HCT116 (cell line): ENCODE data around the gene MAP3K7CL. TPM values are rescaled to one million over a fixed set of nuclear protein-coding genes. Genes with fewer than 3 reads are reported as not detected.

Experiments
- ATAC-seq: fragments of 200-7000 bp; cut with Tn5 transposase; 2 replicates; pipeline ENCODE4 v1.9.1; 2020; ENCODE audit warnings: mild to moderate bottlenecking, moderate library complexity
- BruUV-seq: library from RNA; stranded (reverse); fragments of 400-500 nt; replicated peaks from 2 replicates; lab custom pipeline; 2021; lab: Mats Ljungman, UMichigan
- CTCF ChIA-PET: fragments of 300-600 bp; sonication (Branson Sonifier 250); formaldehyde crosslinking; loops from one replicate; lab custom pipeline; 2021; ENCODE audit warnings: antibody characterized with exemption; lab: Charles Lee
- POLR2A ChIA-PET: fragments of 300-600, 350-600 bp; sonication (Branson Sonifier 250); formaldehyde crosslinking; loops from one replicate; lab custom pipeline; 2021; ENCODE audit warnings: antibody characterized with exemption; lab: Charles Lee
- RAD21 ChIA-PET, 2 experiments: fragments of 300-600 bp; sonication (Branson Sonifier 250); formaldehyde crosslinking; loops; one replicate each; lab custom pipeline; 2023; ENCODE audit warnings: low total read pairs in 2 of 2; ENCODE audit not compliant: uncharacterized antibody in 2 of 2, unreplicated experiment in 2 of 2, low non-redundant PET in 1 of 2; lab: Charles Lee
- DNase-seq: peaks from one replicate; pipeline ENCODE4 v3.0.0-alpha.2; 2010; ENCODE audit warnings: low read depth, low spot score
- H2AFZ ChIP-seq: fragments of 200-600 bp; shearing (Covaris generic), sonication (generic); 2 replicates; pipeline ENCODE4 v1.6.1; 2017; ENCODE audit warnings: low read depth, mixed run types, mixed read lengths, antibody characterized with exemption, low read length; ENCODE audit not compliant: poor library complexity, severe bottlenecking
- H3K27ac ChIP-seq: 2 replicates; pipeline ENCODE4 v1.5.1; 2012; ENCODE audit warnings: low read depth, low read length
- H3K27me3 ChIP-seq: fragments of 200-600 bp; sonication (generic); 2 replicates; pipeline ENCODE4 v1.6.1; 2016; ENCODE audit warnings: mixed run types, low read length, mixed read lengths; ENCODE audit not compliant: insufficient read depth
- H3K36me3 ChIP-seq, 2 experiments: fragments of 200-500 bp in 1 of 2; fragments of 200-600 bp in 1 of 2; sonication (Bioruptor generic) in 1 of 2; sonication (generic) in 1 of 2; 2 replicates each; pipeline versions ENCODE4 v1.5.1 to v1.6.1; 2014 to 2016; ENCODE audit warnings: low read length in 2 of 2, inconsistent platforms in 1 of 2, mixed read lengths in 1 of 2, mixed run types in 1 of 2; ENCODE audit not compliant: insufficient read depth in 2 of 2, control insufficient read depth in 1 of 2
- H3K4me1 ChIP-seq, 2 experiments: fragments of 200-600 bp in 1 of 2; sonication (generic) in 1 of 2; 2 replicates each; pipeline versions ENCODE4 v1.5.1 to v1.6.1; 2012 to 2017; ENCODE audit warnings: low read length in 2 of 2, inconsistent platforms in 1 of 2, mild to moderate bottlenecking in 1 of 2, mixed read lengths in 1 of 2, mixed run types in 1 of 2, moderate library complexity in 1 of 2; ENCODE audit not compliant: insufficient read depth in 2 of 2, control insufficient read depth in 1 of 2
- H3K4me2 ChIP-seq: fragments of 200-600 bp; sonication (generic); 2 replicates; pipeline ENCODE4 v1.6.1; 2017; ENCODE audit warnings: mixed run types, low read length, mixed read lengths
- H3K4me3 ChIP-seq, 2 experiments: fragments of 200-600 bp in 1 of 2; sonication (generic) in 1 of 2; replicated peaks in 1 of 2; 2 replicates each; pipeline ENCODE4 v1.5.1; 2011 to 2016; ENCODE audit warnings: low read length in 2 of 2, control low read depth in 1 of 2, low read depth in 1 of 2, mild to moderate bottlenecking in 1 of 2, mixed read lengths in 1 of 2, mixed run types in 1 of 2
- H3K79me2 ChIP-seq: fragments of 200-600 bp; sonication (generic); 2 replicates; pipeline ENCODE4 v1.6.1; 2017; ENCODE audit warnings: mild to moderate bottlenecking, mixed run types, low read length, moderate library complexity, mixed read lengths; ENCODE audit not compliant: insufficient read depth
- H3K9ac ChIP-seq: fragments of 200-600 bp; sonication (generic); 2 replicates; pipeline ENCODE4 v1.6.1; 2016; ENCODE audit warnings: low read length, mixed read lengths
- H3K9me2 ChIP-seq: fragments of 200-600 bp; sonication (generic), shearing (Covaris generic); 2 replicates; pipeline ENCODE4 v1.6.1; 2017; ENCODE audit warnings: mixed run types, mild to moderate bottlenecking, moderate library complexity; ENCODE audit not compliant: insufficient read depth
- H3K9me3 ChIP-seq, 2 experiments: fragments of 200-500 bp in 1 of 2; fragments of 200-600 bp in 1 of 2; sonication (Bioruptor generic) in 1 of 2; sonication (generic) in 1 of 2; 2 replicates each; pipeline ENCODE4 v1.6.1; 2014 to 2017; ENCODE audit warnings: low read length in 2 of 2, mixed read lengths in 2 of 2, inconsistent platforms in 1 of 2, low read depth in 1 of 2, mild to moderate bottlenecking in 1 of 2, mixed run types in 1 of 2, moderate library complexity in 1 of 2; ENCODE audit not compliant: control insufficient read depth in 1 of 2, insufficient read depth in 1 of 2
- H4K20me1 ChIP-seq: fragments of 200-600 bp; sonication (generic), shearing (Covaris generic); 2 replicates; pipeline ENCODE4 v1.6.1; 2017; ENCODE audit warnings: mixed run types, mild to moderate bottlenecking, moderate library complexity; ENCODE audit not compliant: insufficient read depth
- CBX3 ChIP-seq: IDR thresholded peaks from 2 replicates; pipeline ENCODE4 v1.6.1; 2012; ENCODE audit warnings: low read depth
- EGR1 ChIP-seq: IDR thresholded peaks from 2 replicates; pipeline ENCODE4 v1.6.1; 2012; ENCODE audit warnings: low read depth
- JUND ChIP-seq: IDR thresholded peaks from 2 replicates; pipeline ENCODE4 v1.6.1; 2012
- POLR2AphosphoS5 ChIP-seq: IDR thresholded peaks from 2 replicates; pipeline ENCODE4 v1.6.1; 2011; ENCODE audit warnings: mild to moderate bottlenecking, low read depth, low read length, moderate library complexity
- SIN3A ChIP-seq: IDR thresholded peaks from 2 replicates; pipeline ENCODE4 v1.6.1; 2012; ENCODE audit warnings: low read depth
- SP1 ChIP-seq: IDR thresholded peaks from 2 replicates; pipeline ENCODE4 v1.6.1; 2012; ENCODE audit warnings: low read depth
- SRF ChIP-seq: IDR thresholded peaks from 2 replicates; pipeline ENCODE4 v1.6.1; 2012; ENCODE audit warnings: low read depth
- intact Hi-C: fragments of 100-400 bp; cut with micrococcal nuclease; formaldehyde crosslinking; loops from 2 replicates; pipeline ENCODE4 v1.10.0; 2022
- total RNA-seq: library from RNA; stranded (reverse); gene quantifications from one replicate; pipeline ENCODE4 v1.2.1, GENCODE V29; 2021; ENCODE audit not compliant: unreplicated experiment
- TF ChIP-seq, protein P1 (sequence below): IDR thresholded peaks from 2 replicates; pipeline ENCODE4 v1.6.1; 2012
- TF ChIP-seq, protein P2 (sequence below), 3 experiments: fragments of 200-600 bp in 1 of 3; sonication (generic) in 1 of 3; IDR thresholded peaks in 2 of 3; conservative IDR thresholded peaks in 1 of 3; 2 replicates each; pipeline ENCODE4 v1.5.1; 2012 to 2017; ENCODE audit warnings: low read depth in 2 of 3, low read length in 2 of 3, antibody characterized with exemption in 1 of 3, borderline replicate concordance in 1 of 3, control low read depth in 1 of 3, mild to moderate bottlenecking in 1 of 3, mixed read lengths in 1 of 3, mixed run types in 1 of 3, moderate library complexity in 1 of 3; ENCODE audit not compliant: insufficient read depth in 1 of 3

MAP3K7CL gene
- total RNA-seq, 1 experiment from 2014 or later = 0.57 TPM

DNA sequence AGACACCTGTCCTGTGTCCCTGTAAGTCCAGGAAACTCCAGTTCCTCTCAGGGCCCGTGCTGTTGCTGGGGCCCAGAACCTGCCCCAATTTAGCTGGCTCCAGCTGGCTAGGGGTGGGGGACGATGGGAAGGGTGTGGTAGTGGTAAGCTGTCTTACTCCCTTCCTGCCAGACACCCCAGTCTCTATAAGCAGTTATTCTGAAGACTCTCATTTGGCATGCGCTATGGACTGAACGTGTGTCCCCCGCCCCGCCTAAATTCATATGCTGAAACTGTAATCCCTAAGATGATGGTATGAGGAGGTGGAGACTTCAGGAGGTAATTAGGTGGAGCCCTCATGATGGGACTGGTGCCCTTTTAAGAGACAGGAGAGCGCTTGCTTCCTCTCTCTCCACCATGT is 82.0 kb downstream of the MAP3K7CL start:
- Histone ChIP-seq H3K9ac (no peak overlapping the region), H3K36me3 (no peaks in the 10 kb centered on the region), H3K79me2 (no peaks in the 10 kb centered on the region), H3K27ac (no peak overlapping the region), H3K4me2 (no peak overlapping the region), H3K9me2 (no peaks in the 10 kb centered on the region), H4K20me1 (no peaks in the 10 kb centered on the region), H3K9me3 (no peaks in the 10 kb centered on the region), H3K27me3 (no peaks in the 10 kb centered on the region), H3K4me3 (no peak overlapping the region), H2AFZ (no peak overlapping the region), H3K4me1 (peaks cover 0 to 7% of the 10 kb centered on the region in 2 experiments; a peak in 1 of 4 replicates)
- DNase-seq (no peak), ATAC-seq (no peak)
- RAD21 ChIA-PET = no interaction called here
- TF ChIP-seq EGR1 = no peak
- TF ChIP-seq SP1 = no peak
- no peak for TF ChIP-seq SIN3A
- TF ChIP-seq SRF = no peak
- TF ChIP-seq, protein P1, sequence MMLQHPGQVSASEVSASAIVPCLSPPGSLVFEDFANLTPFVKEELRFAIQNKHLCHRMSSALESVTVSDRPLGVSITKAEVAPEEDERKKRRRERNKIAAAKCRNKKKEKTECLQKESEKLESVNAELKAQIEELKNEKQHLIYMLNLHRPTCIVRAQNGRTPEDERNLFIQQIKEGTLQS = no peak
- no peak for TF ChIP-seq CBX3
- TF ChIP-seq POLR2AphosphoS5 = no peak
- no peak for TF ChIP-seq JUND
- TF ChIP-seq, protein P2, sequence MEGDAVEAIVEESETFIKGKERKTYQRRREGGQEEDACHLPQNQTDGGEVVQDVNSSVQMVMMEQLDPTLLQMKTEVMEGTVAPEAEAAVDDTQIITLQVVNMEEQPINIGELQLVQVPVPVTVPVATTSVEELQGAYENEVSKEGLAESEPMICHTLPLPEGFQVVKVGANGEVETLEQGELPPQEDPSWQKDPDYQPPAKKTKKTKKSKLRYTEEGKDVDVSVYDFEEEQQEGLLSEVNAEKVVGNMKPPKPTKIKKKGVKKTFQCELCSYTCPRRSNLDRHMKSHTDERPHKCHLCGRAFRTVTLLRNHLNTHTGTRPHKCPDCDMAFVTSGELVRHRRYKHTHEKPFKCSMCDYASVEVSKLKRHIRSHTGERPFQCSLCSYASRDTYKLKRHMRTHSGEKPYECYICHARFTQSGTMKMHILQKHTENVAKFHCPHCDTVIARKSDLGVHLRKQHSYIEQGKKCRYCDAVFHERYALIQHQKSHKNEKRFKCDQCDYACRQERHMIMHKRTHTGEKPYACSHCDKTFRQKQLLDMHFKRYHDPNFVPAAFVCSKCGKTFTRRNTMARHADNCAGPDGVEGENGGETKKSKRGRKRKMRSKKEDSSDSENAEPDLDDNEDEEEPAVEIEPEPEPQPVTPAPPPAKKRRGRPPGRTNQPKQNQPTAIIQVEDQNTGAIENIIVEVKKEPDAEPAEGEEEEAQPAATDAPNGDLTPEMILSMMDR (IDR thresholded peaks at IDR 0.05 in 2 of 3, conservative IDR thresholded peaks at IDR 0.05 in 1 of 3; ENCODE audit: borderline replicate concordance in 1 of 3, insufficient read depth in 1 of 3, low read depth in 2 of 3, low read length in 2 of 3) = no peak
- POLR2A ChIA-PET = no interaction called here
- intact Hi-C loops = no loop called here
- no TSS peak for BruUV-seq
- CTCF ChIA-PET = no interaction called here
